Fibroblast of lung (primary cell): Measurements from ENCODE around the gene ZNF365. TPM values are rescaled to one million over a fixed set of nuclear protein-coding genes. Genes with fewer than 3 reads are reported as not detected.

ENCODE experiments used
- DNase-seq, 2 donors: peaks; one replicate each; pipeline versions ENCODE4 v3.0.0 to v3.0.0-alpha.2; 2010; ENCODE audit warnings: low read depth in 2 of 2
- H2AFZ ChIP-seq: 2 replicates; pipeline ENCODE4 v1.5.1; 2012; ENCODE audit warnings: low read length, control low read depth, inconsistent platforms
- H3K27ac ChIP-seq: 2 replicates; pipeline ENCODE4 v1.5.1; 2011; ENCODE audit warnings: low read length, control low read depth; ENCODE audit not compliant: insufficient read depth
- H3K27me3 ChIP-seq: 2 replicates; pipeline ENCODE4 v1.5.1; 2011; ENCODE audit warnings: mild to moderate bottlenecking, low read length; ENCODE audit not compliant: control insufficient read depth, insufficient read depth
- H3K36me3 ChIP-seq: 2 replicates; pipeline ENCODE4 v1.5.1; 2011; ENCODE audit warnings: low read length; ENCODE audit not compliant: control insufficient read depth, insufficient read depth
- H3K4me1 ChIP-seq: 2 replicates; pipeline ENCODE4 v1.5.1; 2011; ENCODE audit warnings: low read length; ENCODE audit not compliant: control insufficient read depth, insufficient read depth; ENCODE audit errors: extremely low read depth
- H3K4me2 ChIP-seq: 2 replicates; pipeline ENCODE4 v1.5.1; 2011; ENCODE audit warnings: low read length, control low read depth; ENCODE audit not compliant: insufficient read depth; ENCODE audit errors: extremely low read depth
- H3K4me3 ChIP-seq, 4 experiments: fragments of 200-600 bp in 1 of 4; sonication (generic) in 1 of 4; replicated peaks in 1 of 4; 2 replicates each; pipeline ENCODE4 v1.5.1; 2011 to 2016; ENCODE audit warnings: low read length in 4 of 4, low read depth in 3 of 4, mild to moderate bottlenecking in 3 of 4, control low read depth in 2 of 4, inconsistent platforms in 1 of 4, mixed read lengths in 1 of 4; ENCODE audit not compliant: insufficient read depth in 1 of 4; ENCODE audit errors: control extremely low read depth in 1 of 4
- H3K79me2 ChIP-seq: 2 replicates; pipeline ENCODE4 v1.5.1; 2012; ENCODE audit warnings: mild to moderate bottlenecking, low read length, inconsistent platforms; ENCODE audit not compliant: control insufficient read depth, insufficient read depth
- H3K9ac ChIP-seq: 2 replicates; pipeline ENCODE4 v1.5.1; 2011; ENCODE audit warnings: mild to moderate bottlenecking, low read length, control low read depth; ENCODE audit not compliant: insufficient read depth
- H3K9me3 ChIP-seq: 2 replicates; pipeline ENCODE4 v1.5.1; 2012; ENCODE audit warnings: low read depth, low read length; ENCODE audit not compliant: control insufficient read depth, insufficient read depth
- H4K20me1 ChIP-seq: 2 replicates; pipeline ENCODE4 v1.5.1; 2011; ENCODE audit warnings: low read length; ENCODE audit not compliant: control insufficient read depth, insufficient read depth; ENCODE audit errors: extremely low read depth
- EZH2 ChIP-seq: IDR thresholded peaks from 2 replicates; pipeline ENCODE4 v1.5.1; 2012; ENCODE audit warnings: low read length, control low read depth, mild to moderate bottlenecking; ENCODE audit errors: missing control alignments
- polyA plus RNA-seq, 2 donors: library from polyadenylated mRNA; depleted of rRNA in 1 of 2; stranded (reverse) in 1 of 2; unstranded in 1 of 2; fragments of >200 nt; gene quantifications; 2 replicates each; pipeline ENCODE4 v1.2.1, GENCODE V29; 2011 to 2012; ENCODE audit warnings: missing spikeins in 1 of 2
- total RNA-seq: library from RNA; depleted of rRNA; stranded (reverse); fragments of >200 nt; gene quantifications from 2 replicates; pipeline ENCODE4 v1.2.1, GENCODE V29; 2014
- TF ChIP-seq, protein P1 (sequence below), 2 donors: IDR thresholded peaks in 1 of 2; conservative IDR thresholded peaks in 1 of 2; 1 replicate in 1 of 2; 2 replicates in 1 of 2; pipeline ENCODE4 v1.5.1; 2011 to 2012; ENCODE audit warnings: low read length in 2 of 2, control low read depth in 1 of 2, inconsistent platforms in 1 of 2, low read depth in 1 of 2, mild to moderate bottlenecking in 1 of 2

Gene ZNF365
- total and polyA plus RNA-seq, 2 donors (not counting 1 experiment from before 2014, with no cell fraction given), result 1.2 to 5.8 TPM

GRCh38 chr10:62330213-62330612, 44.0 kb upstream of the ZNF365 start:
- H3K27me3 ChIP-seq, result no peaks in the 10 kb centered on the region
- DNase-seq, result no peak
- H2AFZ ChIP-seq, result no peak overlapping the region
- H3K4me2 ChIP-seq, result no peak overlapping the region
- TF ChIP-seq, protein P1, sequence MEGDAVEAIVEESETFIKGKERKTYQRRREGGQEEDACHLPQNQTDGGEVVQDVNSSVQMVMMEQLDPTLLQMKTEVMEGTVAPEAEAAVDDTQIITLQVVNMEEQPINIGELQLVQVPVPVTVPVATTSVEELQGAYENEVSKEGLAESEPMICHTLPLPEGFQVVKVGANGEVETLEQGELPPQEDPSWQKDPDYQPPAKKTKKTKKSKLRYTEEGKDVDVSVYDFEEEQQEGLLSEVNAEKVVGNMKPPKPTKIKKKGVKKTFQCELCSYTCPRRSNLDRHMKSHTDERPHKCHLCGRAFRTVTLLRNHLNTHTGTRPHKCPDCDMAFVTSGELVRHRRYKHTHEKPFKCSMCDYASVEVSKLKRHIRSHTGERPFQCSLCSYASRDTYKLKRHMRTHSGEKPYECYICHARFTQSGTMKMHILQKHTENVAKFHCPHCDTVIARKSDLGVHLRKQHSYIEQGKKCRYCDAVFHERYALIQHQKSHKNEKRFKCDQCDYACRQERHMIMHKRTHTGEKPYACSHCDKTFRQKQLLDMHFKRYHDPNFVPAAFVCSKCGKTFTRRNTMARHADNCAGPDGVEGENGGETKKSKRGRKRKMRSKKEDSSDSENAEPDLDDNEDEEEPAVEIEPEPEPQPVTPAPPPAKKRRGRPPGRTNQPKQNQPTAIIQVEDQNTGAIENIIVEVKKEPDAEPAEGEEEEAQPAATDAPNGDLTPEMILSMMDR (conservative IDR thresholded peaks at IDR 0.05 in 1 of 2, IDR thresholded peaks at IDR 0.05 in 1 of 2; ENCODE audit: low read depth in 1 of 2, low read length in 2 of 2), result no peak
- TF ChIP-seq EZH2, result no peak
- no peak overlapping the region for H3K9ac ChIP-seq
- H3K9me3 ChIP-seq, result no peaks in the 10 kb centered on the region
- no peak overlapping the region for H3K4me3 ChIP-seq
- no peaks in the 10 kb centered on the region for H3K79me2 ChIP-seq
- H3K27ac ChIP-seq, result no peak overlapping the region
- no peaks in the 10 kb centered on the region for H4K20me1 ChIP-seq
- no peaks in the 10 kb centered on the region for H3K4me1 ChIP-seq
- no peaks in the 10 kb centered on the region for H3K36me3 ChIP-seq

- no peaks in the 10 kb centered on the region for H3K36me3 ChIP-seq
- no peak overlapping the region for H3K4me3 ChIP-seq
- H3K4me2 ChIP-seq, result no peak overlapping the region
- H3K9ac ChIP-seq, result no peak overlapping the region
- H4K20me1 ChIP-seq, result no peaks in the 10 kb centered on the region
- no peak for DNase-seq
- H3K27ac ChIP-seq, result no peak overlapping the region
- no peaks in the 10 kb centered on the region for H3K4me1 ChIP-seq
- H3K9me3 ChIP-seq, result no peaks in the 10 kb centered on the region
- H3K27me3 ChIP-seq, result no peaks in the 10 kb centered on the region
- TF ChIP-seq, protein P1 (conservative IDR thresholded peaks at IDR 0.05 in 1 of 2, IDR thresholded peaks at IDR 0.05 in 1 of 2; ENCODE audit: low read depth in 1 of 2, low read length in 2 of 2), result no peak
- TF ChIP-seq EZH2, result no peak
- H2AFZ ChIP-seq, result no peak overlapping the region
- no peaks in the 10 kb centered on the region for H3K79me2 ChIP-seq
Measured at GRCh38 chr10:62332406-62332805, 41.8 kb upstream of the ZNF365 start.

GRCh38 chr10:62333135-62333889, 40.9 kb upstream of the ZNF365 start:
- Histone ChIP-seq H3K79me2 (no peaks in the 10 kb centered on the region), H3K9ac (no peak overlapping the region), H3K9me3 (no peaks in the 10 kb centered on the region), H2AFZ (no peak overlapping the region), H3K4me1 (no peaks in the 10 kb centered on the region), H4K20me1 (no peaks in the 10 kb centered on the region), H3K4me2 (no peak overlapping the region), H3K36me3 (no peaks in the 10 kb centered on the region), H3K4me3 (no peak overlapping the region), H3K27me3 (no peaks in the 10 kb centered on the region), H3K27ac (no peak overlapping the region)
- no peak for TF ChIP-seq EZH2
- TF ChIP-seq, protein P1 (conservative IDR thresholded peaks at IDR 0.05 in 1 of 2, IDR thresholded peaks at IDR 0.05 in 1 of 2; ENCODE audit: low read depth in 1 of 2, low read length in 2 of 2), result no peak
- DNase-seq, result no peak
